HG03066 (cell line): ENCODE results near the gene UBAC2.
"Not testable (repeated sequence)": the region's sequence is repeated elsewhere in the genome, so short reads cannot be mapped to it uniquely, and the experiment has no call there.

Experiments
- ATAC-seq: cut with Tn5 transposase; IDR thresholded peaks from one replicate; pipeline ENCODE4 v1.9.1; 2021; ENCODE audit warnings: low read depth; ENCODE audit not compliant: unreplicated experiment

UBAC2 gene

GRCh38 chr13:99182439-99182838, 18.2 kb upstream of the UBAC2 start:
- no peak for ATAC-seq

GRCh38 chr13:99185606-99186005, 15.0 kb upstream of the UBAC2 start:
- no peak for ATAC-seq

- ATAC-seq, result no peak
Measured at GRCh38 chr13:99190147-99190985, 10.3 kb upstream of the UBAC2 start.

- ATAC-seq, result no peak
Measured at GRCh38 chr13:99191336-99191899, 9.2 kb upstream of the UBAC2 start.

GRCh38 chr13:99191900-99192399, 8.7 kb upstream of the UBAC2 start:
- ATAC-seq, result no peak

DNA sequence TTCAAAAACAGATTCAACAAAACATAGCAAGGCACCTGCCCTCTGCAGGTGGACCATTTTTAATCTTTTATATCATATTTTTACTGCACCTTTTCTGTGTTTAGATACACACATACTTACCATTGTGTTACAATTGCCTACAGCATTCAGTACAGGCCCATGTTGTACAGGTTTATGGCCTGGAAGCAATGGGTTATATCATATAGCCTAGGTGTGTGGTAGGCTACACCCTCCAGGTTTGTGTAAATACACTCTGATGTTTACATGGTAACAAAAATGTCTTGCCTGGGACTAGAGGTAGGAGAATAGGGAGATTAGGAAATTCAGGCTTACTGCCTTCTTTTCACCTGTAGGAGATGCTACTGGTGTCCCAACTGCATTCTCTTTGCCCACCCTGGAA, 8.2 kb upstream of the UBAC2 start:
- ATAC-seq, result no peak

DNA sequence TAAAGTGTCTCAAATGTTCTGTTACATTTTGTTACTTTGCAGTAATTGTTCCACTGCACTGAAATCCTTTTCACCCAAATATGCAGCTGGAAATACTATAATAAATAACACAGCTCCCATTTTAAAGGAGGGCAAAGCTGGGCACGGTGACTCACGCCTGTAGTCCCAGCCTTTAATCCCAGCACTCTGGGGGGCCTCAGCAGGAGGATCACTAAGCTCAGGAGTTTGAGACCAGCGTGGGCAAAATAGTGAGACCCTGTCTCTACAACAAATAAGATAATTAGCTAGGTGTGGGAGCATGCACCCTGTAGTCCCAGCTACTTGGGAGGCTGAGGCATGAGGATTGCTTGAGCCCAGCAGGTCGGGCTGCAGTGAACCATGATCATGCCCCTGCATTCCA, 7.5 kb upstream of the UBAC2 start:
- ATAC-seq, result no peak

- no peak for ATAC-seq
Measured at GRCh38 chr13:99196466-99197116, 4.1 kb upstream of the UBAC2 start.

DNA sequence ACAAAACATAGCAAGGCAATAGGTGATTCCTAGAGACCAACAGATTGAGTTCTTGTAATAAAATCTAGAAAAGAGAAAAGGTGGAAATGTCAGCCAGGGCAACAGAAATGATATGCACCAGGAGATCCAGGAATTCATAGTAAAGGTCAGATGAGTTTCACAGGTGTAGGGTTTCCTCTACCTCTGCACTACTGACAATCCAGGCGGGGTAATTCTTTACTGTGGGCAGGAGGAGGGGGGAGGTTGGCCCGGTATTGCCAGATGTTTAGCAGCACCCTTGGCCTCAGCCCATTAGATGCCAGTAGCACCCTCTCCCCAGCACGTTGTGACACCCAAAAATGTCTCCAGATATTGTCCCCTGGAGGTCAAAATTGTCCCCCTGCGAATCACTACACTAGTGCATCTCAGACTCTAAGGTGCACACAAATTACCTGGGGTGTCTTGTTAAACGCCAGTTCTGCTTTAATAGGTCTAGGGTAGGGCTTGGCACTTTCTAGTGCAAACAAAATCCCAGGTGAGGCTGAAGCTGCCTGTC, 3.5 kb upstream of the UBAC2 start:
- no peak for ATAC-seq

GRCh38 chr13:99199541-99200431, 868 bp upstream of the UBAC2 start:
- ATAC-seq, result no peak

GRCh38 chr13:99203601-99204579, 3.2 kb downstream of the UBAC2 start:
- ATAC-seq, result no peak

DNA sequence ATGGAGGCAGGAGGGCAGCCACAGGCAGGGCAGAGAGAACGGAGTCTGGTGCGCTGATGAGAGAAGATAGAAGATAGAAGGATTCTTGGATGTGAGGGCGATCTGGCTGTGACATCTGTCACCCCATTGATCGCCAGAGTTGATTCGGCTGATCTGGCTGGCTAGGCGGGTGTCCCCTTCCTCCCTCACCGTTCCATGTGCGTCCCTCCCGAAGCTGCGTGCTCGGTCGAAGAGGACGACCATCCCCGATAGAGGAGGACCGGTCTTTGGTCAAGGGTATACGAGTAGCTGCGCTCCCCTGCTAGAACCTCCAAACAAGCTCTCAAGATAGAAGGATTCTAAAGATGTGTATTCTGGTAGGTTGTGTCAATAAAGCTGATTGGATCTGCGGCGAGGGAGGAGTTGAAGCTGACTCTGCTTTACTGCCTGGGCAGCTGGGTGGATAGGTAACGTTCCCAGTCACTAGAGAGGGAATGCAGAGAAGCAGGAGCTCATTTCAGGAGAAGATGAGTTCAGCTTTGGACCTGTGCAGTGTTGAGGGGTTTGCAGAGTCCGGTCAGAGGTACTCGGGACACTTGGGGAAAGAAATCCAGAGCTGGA, 5.1 kb downstream of the UBAC2 start:
- no peak for ATAC-seq

- no peak for ATAC-seq
Measured at GRCh38 chr13:99206226-99206625, 5.6 kb downstream of the UBAC2 start.

DNA sequence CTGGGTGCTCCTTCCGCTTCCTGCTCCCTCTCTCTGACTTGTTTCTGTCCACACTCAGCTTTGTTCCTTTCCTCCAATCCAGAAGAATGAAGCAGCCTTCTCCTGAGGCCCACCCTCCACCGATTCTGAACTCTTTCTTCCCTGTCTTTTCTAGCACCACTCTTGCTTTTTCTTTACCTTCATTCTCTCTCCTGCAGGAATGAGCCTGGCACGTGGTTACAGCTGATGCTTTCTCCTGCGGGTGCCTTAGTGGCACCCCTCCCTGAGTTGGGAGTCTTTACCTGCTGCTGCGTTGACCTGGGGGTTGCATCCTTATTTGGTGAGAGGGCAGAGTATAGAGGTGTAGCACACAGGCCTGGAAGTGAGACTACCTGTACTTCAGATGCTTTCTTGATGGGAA, 6.2 kb downstream of the UBAC2 start:
- ATAC-seq, result no peak

DNA sequence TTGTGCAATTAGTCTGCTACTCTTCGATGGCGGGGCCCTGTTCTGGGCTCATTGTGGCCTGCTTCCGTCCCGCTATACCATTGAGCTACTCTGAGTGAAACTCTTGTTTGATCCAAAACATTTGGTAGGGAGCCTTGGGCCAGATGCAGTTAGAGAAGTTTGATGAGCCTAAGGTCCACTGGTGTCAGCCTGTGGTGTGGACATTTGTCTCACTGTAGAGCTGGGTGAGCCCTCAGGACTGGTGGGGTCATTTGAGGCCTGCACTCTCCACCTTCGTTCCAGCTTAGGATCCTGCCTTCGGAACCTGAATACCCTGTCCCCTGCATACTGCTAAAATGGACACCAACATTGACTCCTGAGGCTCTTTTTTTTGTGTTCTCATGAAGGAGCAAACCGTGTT, 6.9 kb downstream of the UBAC2 start:
- ATAC-seq, result no peak

GRCh38 chr13:99208185-99208584, 7.5 kb downstream of the UBAC2 start:
- no peak for ATAC-seq

DNA sequence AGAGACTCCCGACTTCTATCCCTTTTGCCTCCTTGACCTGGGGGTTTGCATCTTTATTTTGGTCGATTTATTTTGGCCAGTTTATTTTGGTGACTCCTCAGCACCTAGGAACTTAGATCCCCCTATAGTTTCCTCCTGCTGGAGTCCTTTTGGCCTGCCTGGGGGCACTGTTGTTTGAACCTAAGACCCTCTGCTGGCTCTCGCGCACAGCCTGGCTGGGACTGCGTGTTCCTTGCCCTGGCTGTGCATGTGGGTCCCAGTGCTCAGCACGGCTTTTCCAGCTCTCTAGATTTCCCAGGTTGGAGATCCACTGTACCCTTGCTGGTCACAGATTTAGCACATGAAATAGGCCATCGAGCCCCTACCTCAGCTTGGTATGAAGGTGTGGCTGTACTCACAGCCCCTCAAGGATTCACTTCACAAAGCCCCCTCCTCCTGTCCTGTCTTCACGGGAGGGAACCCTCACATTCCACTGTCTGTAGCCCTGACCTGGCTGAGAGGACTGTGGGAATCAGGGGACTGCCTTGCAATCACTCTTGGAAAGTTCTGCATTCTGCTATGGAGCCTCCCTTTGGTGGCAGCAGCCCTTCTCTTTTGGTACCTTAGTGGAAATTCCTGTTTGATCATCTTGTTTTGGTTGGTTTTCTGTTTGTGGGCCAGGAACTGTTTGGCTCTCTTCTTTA, 8.3 kb downstream of the UBAC2 start:
- no peak for ATAC-seq

- ATAC-seq, result not testable (repeated sequence)
Measured at GRCh38 chr13:99210627-99211026, 10.0 kb downstream of the UBAC2 start.
